GM12878 (cell line): ENCODE results near the gene MAP1A. TPM values are rescaled to one million over a fixed set of nuclear protein-coding genes. Genes with fewer than 3 reads are reported as not detected.

ENCODE experiments used
- ATAC-seq: fragments of 200-7000 bp; cut with Tn5 transposase; 3 replicates; pipeline ENCODE4 v1.9.1; 2020; ENCODE audit warnings: mild to moderate bottlenecking, moderate library complexity
- BruUV-seq: library from RNA; stranded (reverse); fragments of 400-500 nt; replicated peaks from 2 replicates; lab custom pipeline; 2021; lab: Mats Ljungman, UMichigan
- CTCF ChIA-PET: fragments of 300-600 bp; sonication (Branson Sonifier 250); formaldehyde crosslinking; extraction: SDS; loops from one replicate; lab custom pipeline; 2021; ENCODE audit warnings: inconsistent platforms; lab: Yijun Ruan, JAX
- POLR2A ChIA-PET: fragments of 350-600 bp; formaldehyde crosslinking; extraction: SDS; loops from one replicate; lab custom pipeline; 2021; ENCODE audit warnings: inconsistent platforms; lab: Charles Lee
- RAD21 ChIA-PET: fragments of 300-600 bp; sonication (Branson Sonifier 250); formaldehyde crosslinking; loops from one replicate; lab custom pipeline; 2023; ENCODE audit warnings: antibody characterized with exemption; ENCODE audit not compliant: unreplicated experiment; lab: Charles Lee
- SMC1A ChIA-PET: fragments of 300-600 bp; sonication (Branson Sonifier 250); formaldehyde crosslinking; loops from one replicate; lab custom pipeline; 2023; ENCODE audit not compliant: unreplicated experiment, uncharacterized antibody; lab: Charles Lee
- DNase-seq: peaks from one replicate; pipeline ENCODE4 v3.0.0-alpha.2; 2011; ENCODE audit warnings: low read depth, low spot score
- FAIRE-seq: peaks from 3 replicates; lab custom pipeline; 2011; peaks lifted over from hg19 to GRCh38; lab: Jason Lieb, UNC
- H2AFZ ChIP-seq: 2 replicates; pipeline ENCODE4 v1.6.0; 2011; ENCODE audit warnings: low read depth, low read length, control low read depth; ENCODE audit not compliant: control insufficient read depth
- H3K27ac ChIP-seq: 2 replicates; pipeline ENCODE4 v1.5.1; 2011; ENCODE audit warnings: control low read depth; ENCODE audit not compliant: control insufficient read depth, insufficient read depth
- H3K27me3 ChIP-seq, 2 experiments: replicated peaks in 1 of 2; 2 replicates each; pipeline versions ENCODE4 v1.6.0 to v1.6.1; 2011; ENCODE audit warnings: low read length in 1 of 2; ENCODE audit not compliant: control insufficient read depth in 2 of 2, insufficient read depth in 2 of 2
- H3K36me3 ChIP-seq, 2 experiments: 2 replicates each; pipeline ENCODE4 v1.5.1; 2011; ENCODE audit warnings: low read length in 1 of 2; ENCODE audit not compliant: control insufficient read depth in 2 of 2, insufficient read depth in 2 of 2
- H3K4me1 ChIP-seq: 2 replicates; pipeline ENCODE4 v1.6.1; 2011; ENCODE audit warnings: mild to moderate bottlenecking, low read length, moderate library complexity, mixed read lengths; ENCODE audit not compliant: control insufficient read depth, insufficient read depth
- H3K4me2 ChIP-seq: 2 replicates; pipeline ENCODE4 v1.6.0; 2011; ENCODE audit warnings: control low read depth; ENCODE audit not compliant: control insufficient read depth, insufficient read depth
- H3K4me3 ChIP-seq: fragments of 200-600 bp; sonication (generic); 2 replicates; pipeline ENCODE4 v1.5.1; 2016
- H3K79me2 ChIP-seq: 2 replicates; pipeline ENCODE4 v1.6.0; 2011; ENCODE audit warnings: low read length; ENCODE audit not compliant: control insufficient read depth, insufficient read depth
- H3K9ac ChIP-seq: 2 replicates; pipeline ENCODE4 v1.8.0; 2011; ENCODE audit warnings: low read length, control low read depth, mixed read lengths; ENCODE audit not compliant: control insufficient read depth, insufficient read depth
- H3K9me3 ChIP-seq: replicated peaks from 3 replicates; pipeline ENCODE4 v1.5.1; 2011; ENCODE audit warnings: mild to moderate bottlenecking, low read length; ENCODE audit not compliant: control insufficient read depth, insufficient read depth
- H4K20me1 ChIP-seq: 2 replicates; pipeline ENCODE4 v1.6.0; 2011; ENCODE audit not compliant: control insufficient read depth, insufficient read depth
- EED ChIP-seq: sonication (generic); IDR thresholded peaks from 2 replicates; pipeline ENCODE4 v1.6.1; 2016; ENCODE audit warnings: antibody characterized with exemption, low read depth
- IRF5 ChIP-seq: fragments of 450-650 bp; IDR thresholded peaks from 2 replicates; pipeline ENCODE4 v1.6.1; 2017; ENCODE audit warnings: borderline replicate concordance
- LARP7 ChIP-seq: fragments of 450-650 bp; IDR thresholded peaks from 2 replicates; pipeline ENCODE4 v1.6.1; 2017; ENCODE audit warnings: mild to moderate bottlenecking
- MXI1 ChIP-seq: fragments of 150-350 bp; IDR thresholded peaks from 2 replicates; pipeline ENCODE4 v1.6.1; 2011; ENCODE audit warnings: low read depth, mild to moderate bottlenecking, inconsistent platforms, low read length, improper control_type of control experiment
- RELB ChIP-seq: fragments of 450-650 bp; IDR thresholded peaks from 2 replicates; pipeline ENCODE4 v1.6.1; 2017; ENCODE audit warnings: low read depth, mild to moderate bottlenecking, moderate library complexity
- RUNX3 ChIP-seq: IDR thresholded peaks from 2 replicates; pipeline ENCODE4 v1.6.1; 2012; ENCODE audit warnings: low read length, inconsistent platforms
- SIX5 ChIP-seq: IDR thresholded peaks from 2 replicates; pipeline ENCODE4 v1.6.1; 2011; ENCODE audit warnings: mild to moderate bottlenecking, low read depth, low read length, moderate library complexity; ENCODE audit not compliant: severe bottlenecking
- SMC3 ChIP-seq: IDR thresholded peaks from 2 replicates; pipeline ENCODE4 v1.6.1; 2011; ENCODE audit warnings: low read length, improper control_type of control experiment, borderline replicate concordance
- WGBS: methylation state at CpG from one replicate; pipeline ENCODE4 v1.1.6; 2016; ENCODE audit warnings: low lambda C conversion rate; ENCODE audit not compliant: insufficient replicate concordance, insufficient coverage; ENCODE audit errors: missing lambda C conversion rate; 5-methylcytosine and 5-hydroxymethylcytosine counted together
- in situ Hi-C: fragments of 300-500 bp; cut with MboI; formaldehyde crosslinking; loops from 9 replicates; pipeline ENCODE4 v1.14.3; 2018; ENCODE audit warnings: mixed read lengths
- intact Hi-C: fragments of 100-400 bp; cut with micrococcal nuclease; formaldehyde crosslinking; loops from one replicate; pipeline ENCODE4 v1.14.2; 2022; ENCODE audit not compliant: unreplicated experiment
- polyA plus RNA-seq, 11 experiments: library from polyadenylated mRNA; depleted of rRNA in 4 of 11; unstranded in 6 of 11; stranded (reverse) in 5 of 11; fragments of >200 nt; fragmentation: Nextera tagmentation in 4 of 11; fragmentation: Illumina TruSeq in 1 of 11; extraction: Ambion mirVana in 4 of 11; extraction: Trizol in 1 of 11; gene quantifications; 1 replicate in 1 of 11; 2 replicates in 10 of 11; pipeline versions ENCODE4 v1.2.1 to v1.2.3, GENCODE V29; 2011 to 2016; ENCODE audit warnings: inconsistent platforms in 2 of 11, missing spikeins in 2 of 11, low read depth in 1 of 11
- total RNA-seq, 4 experiments: library from RNA; depleted of rRNA in 3 of 4; stranded (reverse); fragments of >200 nt in 3 of 4; fragmentation: Illumina TruSeq in 1 of 4; extraction: Trizol in 1 of 4; gene quantifications; 2 replicates each; pipeline versions ENCODE4 v1.2.1 to v1.2.3, GENCODE V29; 2013 to 2021

The MAP1A gene
- total and polyA plus RNA-seq, 10 of the 15 experiments (the other 5 are each of a cell fraction or from before 2014, with no cell fraction given): under 0.01 to 0.10 (median 0.05) TPM

DNA sequence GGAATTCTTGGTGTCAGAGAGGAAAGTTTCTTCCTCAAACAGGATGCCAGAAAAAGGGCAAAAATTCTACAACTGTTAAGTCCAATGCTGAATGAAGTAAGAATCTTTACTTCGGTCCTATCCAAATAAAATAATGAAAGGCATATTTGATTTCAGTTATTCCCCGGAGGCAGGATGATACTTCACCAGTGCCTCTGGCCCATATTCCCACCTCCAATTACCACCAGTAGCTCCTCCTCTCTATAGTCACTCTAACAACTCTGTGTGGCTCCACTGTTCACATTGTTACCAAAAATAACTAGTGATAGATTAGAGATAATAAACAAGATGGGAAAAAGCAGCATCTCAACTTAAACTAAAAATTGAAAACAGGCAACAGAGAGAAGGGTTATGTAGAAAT, 20.7 kb downstream of the MAP1A start:
- H3K9ac ChIP-seq: no peak overlapping the region
- TF ChIP-seq RUNX3 (no peak), IRF5 (no peak), LARP7 (no peak), SIX5 (no peak), RELB (no peak), EED (no peak), SMC3 (no peak), MXI1 (no peak)
- TF ChIP-seq, all 136 proteins: peak for 0
- Histone ChIP-seq H2AFZ (no peak overlapping the region), H3K27me3 (no peaks in the 10 kb centered on the region), H3K36me3 (peaks cover 0 to 3% of the 10 kb centered on the region in 2 experiments; a peak in 3 of 4 replicates), H3K4me3 (no peak overlapping the region), H3K4me2 (no peak overlapping the region), H3K27ac (no peak overlapping the region), H3K79me2 (no peaks in the 10 kb centered on the region), H3K4me1 (no peaks in the 10 kb centered on the region), H3K9me3 (no peaks in the 10 kb centered on the region), H4K20me1 (no peaks in the 10 kb centered on the region)
- intact Hi-C loops (no loop called here), in situ Hi-C loops (loop anchor here (10.0 kb wide), 1 partner anchor 67 kb away; no protein-coding TSS in a partner anchor)
- DNase-seq (no peak), FAIRE-seq (no peak), ATAC-seq (no peak)
- RAD21 ChIA-PET: no interaction called here
- WGBS: 95% methylated on average over 2 of the region's 2 CpGs
- SMC1A ChIA-PET: no interaction called here
- POLR2A ChIA-PET: no interaction called here
- CTCF ChIA-PET: no interaction called here
- BruUV-seq: no TSS peak
